B cell (primary cell): ENCODE measurements around the gene PCDHGC4. TPM values are rescaled to one million over a fixed set of nuclear protein-coding genes. Genes with fewer than 3 reads are reported as not detected.
A peak's percentile ranks its signal among the peaks of the same experiment; 100 is the strongest.

ENCODE experiments used
- ATAC-seq: fragments of 200-7000 bp; cut with Tn5 transposase; one replicate; pipeline ENCODE4 v1.10.0; 2021; ENCODE audit warnings: low read depth, mild to moderate bottlenecking, moderate number of reproducible peaks, moderate library complexity
- CTCF ChIA-PET: fragments of 350-600 bp; sonication (Branson Sonifier 250); formaldehyde crosslinking; loops from one replicate; lab custom pipeline; 2021; ENCODE audit warnings: antibody characterized with exemption, inconsistent platforms; lab: Charles Lee
- POLR2A ChIA-PET: fragments of 350-600 bp; sonication (Branson Sonifier 250); formaldehyde crosslinking; loops from one replicate; lab custom pipeline; 2021; ENCODE audit warnings: antibody characterized with exemption; lab: Charles Lee
- DNase-seq: peaks from one replicate; pipeline ENCODE4 v3.0.0; 2013
- H2AFZ ChIP-seq: 2 replicates; pipeline ENCODE4 v1.6.1; 2012; ENCODE audit warnings: mild to moderate bottlenecking, low read depth, low read length; ENCODE audit not compliant: insufficient read depth, poor library complexity, severe bottlenecking
- H3K27ac ChIP-seq, 2 donors: 1 replicate in 1 of 2; 2 replicates in 1 of 2; pipeline ENCODE4 v1.5.1; 2012 to 2013; ENCODE audit warnings: low read length in 2 of 2, mild to moderate bottlenecking in 2 of 2, moderate library complexity in 1 of 2
- H3K27me3 ChIP-seq, 4 experiments: fragments of 200-600 bp in 1 of 4; sonication (generic) in 1 of 4; replicated peaks in 1 of 4; 1 replicate in 2 of 4; 2 replicates in 2 of 4; pipeline versions ENCODE4 v1.6.1 to v1.7.0; 2013 to 2016; ENCODE audit warnings: low read length in 3 of 4, mild to moderate bottlenecking in 2 of 4, mixed read lengths in 1 of 4, moderate library complexity in 1 of 4; ENCODE audit not compliant: insufficient read depth in 4 of 4, control insufficient read depth in 3 of 4; ENCODE audit errors: control extremely low read depth in 1 of 4
- H3K36me3 ChIP-seq, 2 experiments: replicated peaks in 1 of 2; 1 replicate in 1 of 2; 2 replicates in 1 of 2; pipeline versions ENCODE4 v1.6.1 to v1.7.1; 2013; ENCODE audit warnings: low read length in 1 of 2; ENCODE audit not compliant: insufficient read depth in 2 of 2, control insufficient read depth in 1 of 2; ENCODE audit errors: control extremely low read depth in 1 of 2, extremely low read depth in 1 of 2
- H3K4me1 ChIP-seq, 2 donors: fragments of 200-600 bp in 1 of 2; sonication (generic) in 1 of 2; 1 replicate in 1 of 2; 2 replicates in 1 of 2; pipeline versions ENCODE4 v1.5.1 to v1.6.1; 2013 to 2017; ENCODE audit warnings: low read length in 2 of 2; ENCODE audit not compliant: control insufficient read depth in 2 of 2, insufficient read depth in 2 of 2
- H3K4me2 ChIP-seq: replicated peaks from 2 replicates; pipeline ENCODE3; 2012; ENCODE audit warnings: mild to moderate bottlenecking, low read depth, low read length; ENCODE audit not compliant: poor library complexity, severe bottlenecking
- H3K4me3 ChIP-seq, 5 experiments: fragments of 200-600 bp in 1 of 5; sonication (generic) in 1 of 5; 1 replicate in 3 of 5; 2 replicates in 2 of 5; pipeline versions ENCODE4 v1.5.1 to v1.7.0; 2011 to 2016; ENCODE audit warnings: low read length in 4 of 5, mild to moderate bottlenecking in 4 of 5, low read depth in 2 of 5, control low read depth in 1 of 5, moderate library complexity in 1 of 5; ENCODE audit not compliant: insufficient read depth in 1 of 5; ENCODE audit errors: control extremely low read depth in 1 of 5, extremely low read depth in 1 of 5
- H3K79me2 ChIP-seq: fragments of 200-600 bp; sonication (generic); one replicate; pipeline ENCODE4 v1.6.0; 2016; ENCODE audit warnings: low read length; ENCODE audit not compliant: control insufficient read depth, insufficient read depth
- H3K9ac ChIP-seq: fragments of 200-600 bp; sonication (generic); 2 replicates; pipeline ENCODE4 v1.6.1; 2017; ENCODE audit warnings: mild to moderate bottlenecking, low read length, moderate library complexity
- H3K9me3 ChIP-seq, 3 donors: one replicate each; pipeline versions ENCODE4 v1.6.1 to v1.7.1; 2013; ENCODE audit warnings: low read length in 2 of 3; ENCODE audit not compliant: control insufficient read depth in 2 of 3, insufficient read depth in 1 of 3; ENCODE audit errors: control extremely low read depth in 1 of 3
- H4K20me1 ChIP-seq: 2 replicates; pipeline ENCODE4 v1.6.0; 2012; ENCODE audit warnings: mild to moderate bottlenecking, low read length; ENCODE audit not compliant: insufficient read depth, control insufficient read depth, poor library complexity, severe bottlenecking
- H3K27ac Mint-ChIP-seq: one replicate; pipeline ENCODE4 v1.8.0; 2021; ENCODE audit warnings: mixed read lengths
- H3K27me3 Mint-ChIP-seq: one replicate; pipeline ENCODE4 v1.8.0; 2021; ENCODE audit warnings: mixed read lengths
- H3K4me1 Mint-ChIP-seq: one replicate; pipeline ENCODE4 v1.8.0; 2021; ENCODE audit warnings: mixed read lengths
- H3K4me3 Mint-ChIP-seq: one replicate; pipeline ENCODE4 v1.8.0; 2021; ENCODE audit warnings: mixed read lengths
- H3K9me3 Mint-ChIP-seq: one replicate; pipeline ENCODE4 v1.8.0; 2022; ENCODE audit warnings: mixed read lengths; ENCODE audit not compliant: insufficient read depth
- EZH2 ChIP-seq: IDR thresholded peaks from 2 replicates; pipeline ENCODE4 v1.6.1; 2012; ENCODE audit warnings: borderline replicate concordance, low read depth, mild to moderate bottlenecking, moderate library complexity, low read length; ENCODE audit not compliant: insufficient read depth, poor library complexity, severe bottlenecking
- WGBS: methylation state at CpG from one replicate; pipeline ENCODE4 v1.1.5; 2013; ENCODE audit warnings: missing lambda C conversion rate; ENCODE audit not compliant: insufficient coverage; 5-methylcytosine and 5-hydroxymethylcytosine counted together
- intact Hi-C: fragments of 100-400 bp; cut with micrococcal nuclease; formaldehyde crosslinking; loops from one replicate; pipeline ENCODE4 v1.10.0; 2022
- polyA plus RNA-seq: library from polyadenylated mRNA; depleted of rRNA; stranded (reverse); fragments of >200 nt; gene quantifications from 2 replicates; pipeline ENCODE4 v1.2.3, GENCODE V29; 2012
- total RNA-seq, 2 donors: library from RNA; stranded (reverse); fragments of 120-200 nt in 1 of 2; gene quantifications; 1 replicate in 1 of 2; 2 replicates in 1 of 2; pipeline versions ENCODE4 v1.2.3 to v1.2.4, GENCODE V29; 2013 to 2022
- TF ChIP-seq, protein P1 (sequence below): fragments of 200-600 bp; IDR thresholded peaks from one replicate; pipeline ENCODE4 v1.8.0; 2022; ENCODE audit warnings: antibody characterized with exemption, mild to moderate bottlenecking

Gene PCDHGC4
- total and polyA plus RNA-seq, 2 donors (not counting 1 experiment from before 2014, with no cell fraction given) = 0.09 to 0.42 TPM

GRCh38 chr5:141524604-141525597 lies 40.1 kb downstream of the PCDHGC4 start:
- no peak overlapping the region for H2AFZ ChIP-seq
- ATAC-seq (peak; percentile 89), DNase-seq (peak; percentile 78)
- 44% methylated on average over 7 of the region's 12 CpGs for WGBS
- no peak overlapping the region for H3K9ac ChIP-seq
- peaks cover 9 to 10% of the 10 kb centered on the region in 2 donors for H3K4me1 ChIP-seq
- Mint-ChIP-seq H3K4me1 (peaks cover 18% of the 10 kb centered on the region), H3K27me3 (no peaks in the 10 kb centered on the region), H3K9me3 (no peaks in the 10 kb centered on the region), H3K27ac (peak overlapping the region; percentile 67), H3K4me3 (no peak overlapping the region)
- no peaks in the 10 kb centered on the region for H3K9me3 ChIP-seq
- intact Hi-C loops = loop anchor here (1.0 to 2.0 kb wide), 6 partner anchors 14 to 199 kb away; partner anchors contain the start of genes PCDHGA10, PCDHGA12 and PCDHGC3
- H3K27ac ChIP-seq = no peak overlapping the region
- peaks cover 7% of the 10 kb centered on the region for H4K20me1 ChIP-seq
- H3K27me3 ChIP-seq = no peaks in the 10 kb centered on the region
- H3K4me3 ChIP-seq = no peak overlapping the region
- ChIA-PET POLR2A (interaction anchor here (1.2 kb wide), 1 partner anchor 43 kb away, joined by 4 read pairs; no protein-coding TSS in a partner anchor), CTCF (interaction anchor here (0.6 to 11.5 kb wide), 29 partner anchors 10 to 1141 kb away, joined by 3 to 176 read pairs (median 6); partner anchors contain the start of genes PCDHGA10, PCDHGA11, PCDHGA12 and PCDHGA9)
- H3K4me2 ChIP-seq = no peak overlapping the region
- peaks cover 8 to 86% of the 10 kb centered on the region in 2 experiments for H3K36me3 ChIP-seq
- no peaks in the 10 kb centered on the region for H3K79me2 ChIP-seq
- TF ChIP-seq, protein P1, sequence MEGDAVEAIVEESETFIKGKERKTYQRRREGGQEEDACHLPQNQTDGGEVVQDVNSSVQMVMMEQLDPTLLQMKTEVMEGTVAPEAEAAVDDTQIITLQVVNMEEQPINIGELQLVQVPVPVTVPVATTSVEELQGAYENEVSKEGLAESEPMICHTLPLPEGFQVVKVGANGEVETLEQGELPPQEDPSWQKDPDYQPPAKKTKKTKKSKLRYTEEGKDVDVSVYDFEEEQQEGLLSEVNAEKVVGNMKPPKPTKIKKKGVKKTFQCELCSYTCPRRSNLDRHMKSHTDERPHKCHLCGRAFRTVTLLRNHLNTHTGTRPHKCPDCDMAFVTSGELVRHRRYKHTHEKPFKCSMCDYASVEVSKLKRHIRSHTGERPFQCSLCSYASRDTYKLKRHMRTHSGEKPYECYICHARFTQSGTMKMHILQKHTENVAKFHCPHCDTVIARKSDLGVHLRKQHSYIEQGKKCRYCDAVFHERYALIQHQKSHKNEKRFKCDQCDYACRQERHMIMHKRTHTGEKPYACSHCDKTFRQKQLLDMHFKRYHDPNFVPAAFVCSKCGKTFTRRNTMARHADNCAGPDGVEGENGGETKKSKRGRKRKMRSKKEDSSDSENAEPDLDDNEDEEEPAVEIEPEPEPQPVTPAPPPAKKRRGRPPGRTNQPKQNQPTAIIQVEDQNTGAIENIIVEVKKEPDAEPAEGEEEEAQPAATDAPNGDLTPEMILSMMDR = peak; percentile 100
- no peak for TF ChIP-seq EZH2
